CD4-positive, alpha-beta T cell treated with Interleukin-10 for 1 hour (primary cell): Measurements from ENCODE around the gene IRF2BP2.

Source experiments
- DNase-seq: peaks from one replicate; pipeline ENCODE4 v3.0.0-alpha.2; 2020

Gene IRF2BP2

DNA sequence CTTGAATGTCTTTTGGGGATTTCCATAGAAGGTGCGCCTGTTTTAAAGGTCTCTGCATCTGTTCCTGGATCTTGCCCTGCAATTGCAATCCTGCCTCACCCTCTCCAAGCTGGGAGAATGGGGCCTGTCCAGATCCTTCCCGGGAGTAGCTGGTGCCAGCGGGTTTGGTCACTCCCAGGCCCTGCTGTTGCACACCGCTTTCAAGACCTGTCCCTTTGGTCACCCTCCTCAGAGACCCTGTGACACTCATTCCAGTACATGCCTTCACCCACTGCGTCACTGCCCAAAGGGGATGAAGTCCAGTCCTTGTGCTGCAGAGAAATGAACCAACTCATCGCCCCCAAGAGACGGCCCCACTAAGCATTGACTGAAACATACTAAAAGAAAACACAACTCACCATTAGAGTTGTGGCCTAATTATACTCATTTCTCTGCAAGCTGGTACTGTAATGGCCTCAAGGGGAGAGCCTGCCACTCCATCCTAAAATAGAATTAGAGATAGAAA lies 1.9 kb upstream of the IRF2BP2 start:
- DNase-seq, result no peak

GRCh38 chr1:234611225-234611846 lies 1.4 kb upstream of the IRF2BP2 start:
- DNase-seq, result peak; percentile 89

GRCh38 chr1:234610666-234611224 lies 767 bp upstream of the IRF2BP2 start:
- DNase-seq, result peak; percentile 94

DNA sequence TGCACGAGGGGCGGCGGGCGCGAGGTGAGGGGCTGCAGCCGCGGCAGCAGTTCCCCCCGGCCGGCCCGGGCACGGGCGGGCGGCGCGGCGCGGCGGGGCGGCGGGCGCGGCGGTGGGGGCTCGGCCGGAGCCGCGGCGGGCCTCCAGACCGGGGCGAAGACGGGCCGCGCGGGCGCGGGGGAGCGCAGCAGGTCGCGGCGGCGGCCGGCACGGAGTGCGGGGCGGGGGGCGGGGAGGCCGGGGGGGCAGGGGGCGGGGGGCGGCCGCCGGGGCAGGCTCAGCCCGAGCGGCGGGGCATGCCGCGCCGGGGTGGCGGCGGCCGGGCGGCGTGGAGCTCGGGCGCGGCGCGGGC lies 311 bp downstream of the IRF2BP2 start:
- DNase-seq, result no peak

DNA sequence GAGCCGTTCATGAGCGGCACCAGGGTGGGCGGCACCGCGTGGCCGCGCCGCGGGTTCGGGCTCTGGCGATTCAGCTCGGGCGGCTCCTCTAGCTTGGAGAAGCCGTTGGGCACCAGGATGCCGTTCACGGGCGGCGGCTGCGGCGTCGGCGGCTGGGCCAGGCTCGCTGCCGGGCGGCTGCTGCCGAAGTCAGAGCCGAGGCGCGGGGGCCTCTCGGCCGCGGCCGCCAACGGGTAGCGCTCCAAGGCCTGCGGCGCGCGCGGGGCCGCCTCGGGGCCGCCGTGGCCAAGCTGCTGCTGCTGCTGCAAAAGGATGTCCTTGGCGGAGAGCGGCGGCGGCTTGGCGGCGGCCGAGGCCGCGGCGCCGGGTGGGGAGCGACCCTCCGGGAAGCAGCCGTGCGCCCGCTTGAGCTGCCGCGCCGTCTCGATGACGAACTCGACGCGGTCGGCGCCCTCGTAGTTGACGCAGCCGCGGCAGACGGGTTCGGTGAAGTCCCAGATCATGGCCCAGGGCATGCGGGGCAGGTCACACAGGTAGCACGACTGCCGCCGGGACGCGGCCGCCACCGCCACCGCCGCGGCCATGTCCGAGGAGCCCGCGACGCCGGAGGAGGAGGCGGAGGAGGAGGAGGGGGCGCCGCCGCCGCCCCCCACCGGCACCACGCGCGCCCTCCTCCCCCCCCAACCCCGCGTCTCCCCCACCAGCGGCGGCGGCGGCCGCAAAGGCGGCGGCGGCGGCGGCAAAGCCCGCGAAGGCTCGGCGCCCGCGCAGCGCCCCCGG lies 877 bp downstream of the IRF2BP2 start:
- peak; percentile 72 for DNase-seq

DNA sequence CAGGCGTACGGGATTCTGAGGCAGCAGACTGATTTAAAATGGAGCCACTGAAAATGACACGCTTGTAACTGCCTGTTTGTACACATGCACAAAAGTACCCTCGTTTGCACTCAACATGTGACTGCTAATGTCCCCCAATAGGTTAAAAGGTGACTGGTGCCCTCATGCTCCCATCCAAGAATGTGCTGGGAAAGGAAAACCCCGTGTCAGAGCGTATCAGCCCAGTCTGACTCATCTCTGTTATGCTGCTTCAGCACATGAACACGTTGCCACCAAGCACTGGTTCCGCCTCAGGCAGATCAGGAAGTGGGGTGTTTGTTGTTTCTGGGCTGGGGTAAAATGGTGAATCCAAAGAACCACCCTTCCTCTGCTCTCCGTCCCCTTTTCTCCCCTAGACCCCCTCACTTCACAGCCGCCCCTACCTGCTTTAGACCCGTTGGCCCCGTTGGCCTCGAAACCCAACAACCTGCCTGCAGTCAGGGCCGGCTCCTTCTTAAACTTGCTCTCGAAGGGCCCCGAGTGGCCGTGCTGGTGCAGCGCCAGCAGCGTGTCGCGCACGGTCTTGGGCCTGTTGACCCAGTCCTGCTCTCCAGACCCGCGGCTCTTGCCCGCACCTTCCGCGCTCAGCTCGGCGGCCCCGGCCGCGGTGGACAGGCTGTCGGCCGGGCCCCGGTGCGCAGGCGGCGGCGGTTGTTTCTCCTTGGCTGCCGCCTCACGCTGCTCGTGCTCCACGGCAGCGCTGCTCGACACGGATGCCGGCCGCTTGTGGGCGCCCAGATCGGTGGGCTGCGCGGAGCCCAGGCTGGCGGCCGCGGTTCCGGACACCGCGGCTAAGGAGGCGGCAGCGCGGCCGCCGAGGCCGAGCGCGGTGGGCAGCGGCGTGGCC lies 1.7 kb downstream of the IRF2BP2 start:
- DNase-seq, result peak; percentile 90

DNA sequence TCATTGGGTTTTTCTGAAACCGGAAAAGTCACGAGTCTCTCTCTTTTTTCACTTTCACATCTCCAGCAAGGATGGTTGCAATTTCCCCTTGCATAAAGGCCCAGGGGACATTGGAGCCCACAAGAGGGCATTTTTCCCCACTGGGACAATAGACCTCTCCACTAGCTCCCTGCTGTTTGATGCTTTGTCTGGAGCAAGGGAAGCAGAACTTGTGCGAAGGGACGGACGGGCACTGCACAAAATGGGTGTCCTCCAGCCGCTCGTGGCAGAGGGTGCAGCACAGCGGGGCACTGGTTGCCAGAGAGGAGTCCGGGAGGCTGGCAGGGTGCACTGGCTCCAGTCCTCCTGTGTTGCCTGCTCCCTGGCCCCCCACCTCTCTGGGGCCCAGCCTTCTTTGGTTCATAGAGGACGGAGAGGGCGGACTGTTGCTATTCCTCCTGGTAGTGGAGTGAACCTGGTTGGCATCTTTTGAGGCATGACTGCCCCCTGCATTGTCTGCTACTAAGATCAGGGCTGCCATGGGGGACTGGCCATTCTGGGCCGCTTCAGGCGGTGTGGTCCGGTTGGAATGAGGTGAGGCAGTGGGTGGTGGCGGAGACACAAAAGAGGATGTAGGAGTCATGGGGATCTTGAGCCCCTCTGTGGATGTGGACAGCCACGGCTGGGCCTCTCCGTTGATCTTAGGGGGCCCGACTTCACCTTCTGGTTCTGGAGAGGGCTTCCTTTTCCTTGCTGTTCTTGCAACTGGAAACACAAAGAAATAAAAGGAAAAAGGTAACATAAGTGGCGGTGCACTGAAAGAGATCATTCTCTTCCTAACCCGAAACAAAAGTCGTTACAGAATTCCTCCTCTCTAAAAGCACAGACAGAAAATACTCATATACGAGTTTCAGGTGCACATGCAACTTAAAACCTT lies 2.6 kb downstream of the IRF2BP2 start:
- DNase-seq, result peak; percentile 53

GRCh38 chr1:234606784-234607108 lies 3.2 kb downstream of the IRF2BP2 start:
- DNase-seq, result no peak

DNA sequence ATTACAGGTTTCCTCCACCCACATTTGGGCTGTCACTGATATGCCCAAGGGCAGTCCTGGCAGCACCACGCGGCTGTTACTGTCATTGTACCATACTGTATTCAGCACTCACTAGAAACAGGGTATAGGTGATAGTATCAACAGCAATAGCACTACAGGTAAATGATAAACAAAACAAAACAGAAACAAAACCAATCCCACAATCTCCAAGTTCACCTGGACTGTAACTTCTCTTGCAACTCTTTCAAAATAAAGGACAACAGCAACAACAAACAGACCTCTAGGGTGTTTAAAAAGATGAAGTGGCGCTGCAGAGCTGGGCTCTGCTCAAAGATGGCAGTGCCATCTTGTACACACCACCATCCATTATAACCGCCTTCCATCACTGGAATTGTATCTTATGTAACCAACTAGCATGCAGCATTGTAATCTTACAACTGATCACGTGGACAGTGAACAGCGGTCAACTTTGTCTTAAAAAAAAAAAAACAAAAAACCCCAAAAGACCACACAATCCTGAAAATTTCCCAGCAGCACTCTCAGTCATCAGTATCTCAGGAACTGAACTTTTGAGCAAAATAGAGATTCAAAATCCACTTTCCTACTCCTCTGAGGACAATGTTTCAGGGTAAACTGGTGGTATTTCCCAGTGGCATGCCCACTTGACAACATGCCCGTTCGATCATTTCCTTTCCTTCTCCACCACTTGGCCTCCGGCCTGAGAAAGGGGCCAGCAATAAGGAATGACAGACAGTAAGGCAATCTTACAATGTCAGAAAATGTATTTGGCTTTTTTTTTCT lies 3.8 kb downstream of the IRF2BP2 start:
- DNase-seq, result peak; percentile 72

DNA sequence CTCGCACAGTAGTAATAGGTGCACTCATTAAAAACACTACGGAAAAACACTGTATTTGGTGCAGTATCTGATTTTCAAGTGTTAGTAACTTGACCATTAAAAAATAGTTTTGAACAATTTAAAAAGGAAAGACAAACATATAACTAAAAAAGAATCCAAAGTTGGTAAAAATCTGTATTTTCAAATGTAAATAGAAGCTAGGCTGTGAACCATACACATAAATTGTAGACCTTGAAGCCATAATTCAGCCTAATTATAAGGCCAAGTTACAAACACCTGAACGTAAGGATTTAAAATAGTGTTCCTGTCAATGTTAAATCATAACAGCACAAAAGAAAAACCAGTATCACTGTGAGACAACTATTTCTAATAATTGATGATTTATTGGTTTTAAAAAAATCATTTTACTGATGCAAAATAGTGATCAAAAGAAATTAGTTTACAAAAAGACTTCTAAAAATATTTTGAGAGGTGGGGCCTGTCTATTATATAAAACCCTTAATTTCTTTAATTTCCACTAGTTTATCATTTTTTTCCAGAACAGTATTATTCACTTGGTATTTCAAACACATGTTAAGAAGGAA lies 4.5 kb downstream of the IRF2BP2 start:
- DNase-seq, result no peak

GRCh38 chr1:234604495-234605398 lies 5.2 kb downstream of the IRF2BP2 start:
- DNase-seq, result peak; percentile 27

DNA sequence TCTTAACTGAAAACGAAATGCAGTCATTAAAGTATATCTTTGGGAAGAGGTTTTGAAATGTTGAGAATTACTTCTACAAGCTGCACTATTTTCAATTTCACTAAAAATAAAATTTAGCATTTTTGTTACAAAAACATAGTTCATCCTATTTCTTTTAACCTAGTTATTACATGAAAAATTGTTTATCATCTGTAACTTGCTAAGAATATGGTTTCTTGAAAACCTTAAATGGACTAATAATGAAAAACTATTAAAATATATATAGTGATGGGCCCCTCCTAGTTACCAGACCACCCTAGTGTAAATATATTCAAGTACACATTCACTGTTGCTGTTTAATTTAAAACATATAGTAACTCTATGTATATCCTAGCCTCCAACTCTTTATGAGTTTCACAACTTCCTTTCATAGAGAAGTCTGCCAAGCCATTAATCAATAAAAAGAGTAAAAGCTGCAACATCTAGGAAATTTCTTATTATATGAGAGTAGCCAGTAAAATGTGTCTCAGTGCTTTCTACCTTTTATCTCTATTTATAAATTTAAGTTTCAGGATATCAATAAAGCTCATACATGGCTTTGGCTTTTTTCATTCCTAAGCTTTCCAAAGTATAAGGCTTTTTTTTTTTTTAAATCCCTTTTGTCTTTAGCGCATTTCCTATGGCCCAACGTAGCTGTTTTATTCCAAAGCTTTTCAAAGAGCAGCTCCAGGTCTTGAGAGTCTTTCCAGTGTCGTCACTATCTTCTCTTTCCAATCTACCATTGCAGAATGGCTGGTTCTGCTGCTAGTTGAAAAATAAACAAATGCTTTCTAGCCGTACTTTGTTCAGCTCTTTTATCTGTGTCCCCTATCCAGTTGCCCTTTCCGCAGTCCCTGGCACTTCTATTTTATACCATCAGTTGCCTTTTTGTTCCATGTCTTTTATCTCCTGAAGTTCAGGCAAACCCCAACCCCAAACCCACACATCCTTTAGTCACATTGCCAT lies 6.5 kb downstream of the IRF2BP2 start:
- DNase-seq, result peak; percentile 38

DNA sequence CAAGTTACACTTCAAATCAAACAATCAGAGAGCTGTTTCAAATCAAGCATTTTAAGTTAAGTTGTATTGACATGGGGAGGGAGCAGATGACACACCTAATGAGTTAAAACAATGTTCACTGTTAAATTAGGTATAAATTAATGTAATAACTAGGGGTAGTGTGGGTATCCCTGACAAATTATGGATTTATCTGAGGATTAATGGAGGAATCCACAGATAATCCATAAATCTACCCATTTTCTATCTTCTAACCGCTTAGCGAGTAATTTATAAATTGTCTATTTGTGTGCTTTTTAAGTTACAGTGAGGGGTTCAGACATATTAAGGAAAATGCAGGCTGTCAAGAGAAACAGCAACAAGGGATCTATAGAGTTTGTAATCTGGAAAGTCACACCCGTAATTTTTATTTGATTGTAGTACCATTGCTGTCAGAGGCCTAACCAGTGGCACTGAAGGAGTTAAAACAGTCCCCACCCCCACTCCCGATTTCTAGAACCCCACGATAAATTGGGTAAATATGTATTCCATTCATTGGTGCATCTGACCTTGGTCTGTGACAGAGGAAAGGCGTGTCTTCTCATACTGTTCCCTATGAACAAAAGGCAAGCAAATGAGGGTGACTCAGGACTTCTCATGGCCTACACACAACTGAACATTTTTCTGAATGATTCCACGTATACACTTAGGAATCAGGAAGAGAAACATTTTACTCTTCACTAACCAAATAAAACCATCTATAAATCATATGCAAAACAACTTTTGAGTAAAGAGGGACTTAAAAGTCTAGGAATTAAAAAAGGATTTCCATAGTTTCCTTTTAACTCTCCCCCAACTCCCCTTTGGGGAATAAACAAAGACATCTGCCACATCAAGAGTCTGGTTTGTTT lies 7.4 kb downstream of the IRF2BP2 start:
- DNase-seq, result peak; percentile 56

- DNase-seq, result peak; percentile 77
These were observed 8.5 kb downstream of the IRF2BP2 start for GRCh38 chr1:234601301-234602017.

GRCh38 chr1:234600418-234601281 lies 9.3 kb downstream of the IRF2BP2 start:
- peak; percentile 67 for DNase-seq
